Measurements from ENCODE around the gene ARSG.

GRCh38 chr17:68294196-68294555 is 2.9 kb downstream of the ARSG start:
- TF ChIP-seq CTCF (IDR thresholded peaks at IDR 0.05) (no peak), EZH2 (IDR thresholded peaks at IDR 0.05) (no peak)
